Breast epithelium (tissue), 3 donors: ENCODE results near the gene ACER1.

Experiments used
- POLR2A ChIP-seq: fragments of 450-650 bp; IDR thresholded peaks from one replicate; pipeline ENCODE4 v1.6.1; 2016; ENCODE audit warnings: antibody characterized with exemption, mild to moderate bottlenecking, moderate library complexity
- POLR2AphosphoS5 ChIP-seq, 3 donors: sonication (generic); formaldehyde crosslinking; IDR thresholded peaks; one replicate each; pipeline ENCODE4 v1.6.1; 2017; ENCODE audit warnings: antibody characterized with exemption in 3 of 3
- TF ChIP-seq, protein P1 (sequence below), 3 donors: fragments of 450-650 bp; IDR thresholded peaks; one replicate each; pipeline ENCODE4 v1.5.1; 2016 to 2017; ENCODE audit warnings: antibody characterized with exemption in 3 of 3, mild to moderate bottlenecking in 3 of 3, moderate library complexity in 3 of 3

DNA sequence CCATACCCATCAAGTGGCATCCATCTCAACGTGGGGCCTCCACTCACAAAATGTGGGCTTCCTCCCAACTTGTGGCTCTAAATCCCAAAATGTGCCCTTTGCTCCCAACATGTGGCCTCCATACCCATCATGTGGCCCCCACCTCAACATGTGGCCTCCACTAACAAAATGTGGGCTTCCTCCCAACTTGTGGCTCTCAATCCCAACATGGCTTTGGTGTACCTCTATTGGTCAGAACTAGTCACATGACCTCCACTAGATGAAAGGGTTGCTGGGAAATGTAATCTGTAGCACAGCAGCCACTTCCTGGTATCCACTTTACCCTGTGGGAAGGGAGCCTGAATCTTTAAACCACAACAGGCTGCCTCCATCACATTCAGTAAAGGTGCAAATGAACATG, 10.1 kb upstream of the ACER1 start:
- TF ChIP-seq, protein P1, sequence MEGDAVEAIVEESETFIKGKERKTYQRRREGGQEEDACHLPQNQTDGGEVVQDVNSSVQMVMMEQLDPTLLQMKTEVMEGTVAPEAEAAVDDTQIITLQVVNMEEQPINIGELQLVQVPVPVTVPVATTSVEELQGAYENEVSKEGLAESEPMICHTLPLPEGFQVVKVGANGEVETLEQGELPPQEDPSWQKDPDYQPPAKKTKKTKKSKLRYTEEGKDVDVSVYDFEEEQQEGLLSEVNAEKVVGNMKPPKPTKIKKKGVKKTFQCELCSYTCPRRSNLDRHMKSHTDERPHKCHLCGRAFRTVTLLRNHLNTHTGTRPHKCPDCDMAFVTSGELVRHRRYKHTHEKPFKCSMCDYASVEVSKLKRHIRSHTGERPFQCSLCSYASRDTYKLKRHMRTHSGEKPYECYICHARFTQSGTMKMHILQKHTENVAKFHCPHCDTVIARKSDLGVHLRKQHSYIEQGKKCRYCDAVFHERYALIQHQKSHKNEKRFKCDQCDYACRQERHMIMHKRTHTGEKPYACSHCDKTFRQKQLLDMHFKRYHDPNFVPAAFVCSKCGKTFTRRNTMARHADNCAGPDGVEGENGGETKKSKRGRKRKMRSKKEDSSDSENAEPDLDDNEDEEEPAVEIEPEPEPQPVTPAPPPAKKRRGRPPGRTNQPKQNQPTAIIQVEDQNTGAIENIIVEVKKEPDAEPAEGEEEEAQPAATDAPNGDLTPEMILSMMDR (IDR thresholded peaks at IDR 0.05): no peak
- TF ChIP-seq POLR2AphosphoS5 (IDR thresholded peaks at IDR 0.05) (no peak), POLR2A (no peak)
